ENCODE data around the gene PLPPR1.
"Not testable (repeated sequence)": the region's sequence is repeated elsewhere in the genome, so short reads cannot be mapped to it uniquely, and the experiment has no call there.

PLPPR1 gene

DNA sequence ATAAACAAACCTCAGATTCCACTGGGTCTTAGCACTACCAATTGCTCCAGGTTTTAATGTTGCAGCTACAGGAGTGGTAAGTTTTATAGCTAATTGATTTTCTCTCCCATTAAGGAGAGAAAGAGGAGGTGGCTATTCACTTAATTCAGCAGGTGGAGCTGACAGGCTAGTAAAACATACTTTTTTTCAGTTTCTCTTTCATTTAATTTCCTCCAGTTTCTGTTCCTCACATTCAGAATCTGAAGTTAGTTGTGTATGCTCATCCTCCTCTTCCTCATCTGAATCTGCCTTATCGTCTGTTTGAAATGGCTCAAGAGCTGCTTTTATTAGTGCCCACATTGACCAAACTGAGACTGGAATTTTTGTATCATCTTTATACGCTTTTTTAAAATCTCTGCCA, 98.0 kb downstream of the PLPPR1 start:
- no peaks in the 10 kb centered on the region for H3K27me3 Mint-ChIP-seq (ENCODE audit: low read depth)
- H3K27ac Mint-ChIP-seq, result no peak overlapping the region
- H3K4me3 Mint-ChIP-seq, result no peak overlapping the region
- H3K9me3 Mint-ChIP-seq, result peaks cover 4% of the 10 kb centered on the region
- no peaks in the 10 kb centered on the region for H3K4me1 Mint-ChIP-seq (ENCODE audit: low read depth)
- no peaks in the 10 kb centered on the region for H3K36me3 Mint-ChIP-seq (ENCODE audit: low read depth)

DNA sequence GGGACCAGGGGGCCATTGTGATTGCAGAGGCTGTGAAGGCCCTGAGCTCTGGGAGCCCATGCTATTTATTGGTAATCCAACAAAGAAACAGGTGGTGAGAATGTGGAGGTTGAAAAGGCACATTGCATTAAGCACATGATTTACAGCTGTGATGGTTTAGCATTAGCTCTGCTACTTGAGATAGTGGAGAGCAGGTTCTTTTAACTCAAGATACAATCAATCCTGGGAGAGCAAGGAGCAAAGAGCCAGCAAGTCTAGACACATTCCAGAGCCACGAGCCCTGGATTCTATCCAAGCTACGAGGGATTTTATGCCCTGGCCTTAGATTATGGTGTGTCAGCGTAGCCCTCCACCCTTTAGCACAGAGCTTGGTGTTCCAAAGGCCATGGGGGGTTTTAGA, 98.8 kb downstream of the PLPPR1 start:
- H3K9me3 Mint-ChIP-seq; H3K27me3 Mint-ChIP-seq (ENCODE audit: low read depth); H3K4me1 Mint-ChIP-seq (ENCODE audit: low read depth); H3K4me3 Mint-ChIP-seq; H3K27ac Mint-ChIP-seq; H3K36me3 Mint-ChIP-seq (ENCODE audit: low read depth): not testable (repeated sequence)

DNA sequence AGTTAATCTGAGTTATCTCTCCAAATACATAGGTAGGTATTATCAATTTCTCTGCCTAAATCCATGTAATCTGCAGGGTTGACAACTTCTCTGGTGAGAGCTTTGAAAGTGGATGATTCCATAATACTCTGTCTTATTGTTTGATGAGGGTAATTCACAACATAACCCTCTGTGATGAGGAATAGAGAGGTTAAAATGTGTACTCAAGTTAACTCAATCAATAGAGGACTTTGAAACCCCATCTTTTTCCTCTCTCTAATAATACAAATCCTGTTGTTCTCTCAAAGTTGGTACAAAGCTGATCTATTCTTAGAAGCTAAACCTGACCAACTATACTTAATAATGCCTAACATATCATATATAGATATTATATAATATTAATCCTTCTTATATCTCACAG, 100.1 kb downstream of the PLPPR1 start:
- H3K4me1 Mint-ChIP-seq (ENCODE audit: low read depth), result no peaks in the 10 kb centered on the region
- H3K27me3 Mint-ChIP-seq (ENCODE audit: low read depth), result no peaks in the 10 kb centered on the region
- H3K36me3 Mint-ChIP-seq (ENCODE audit: low read depth), result no peaks in the 10 kb centered on the region
- H3K4me3 Mint-ChIP-seq, result no peak overlapping the region
- no peak overlapping the region for H3K27ac Mint-ChIP-seq
- H3K9me3 Mint-ChIP-seq, result no peaks in the 10 kb centered on the region

DNA sequence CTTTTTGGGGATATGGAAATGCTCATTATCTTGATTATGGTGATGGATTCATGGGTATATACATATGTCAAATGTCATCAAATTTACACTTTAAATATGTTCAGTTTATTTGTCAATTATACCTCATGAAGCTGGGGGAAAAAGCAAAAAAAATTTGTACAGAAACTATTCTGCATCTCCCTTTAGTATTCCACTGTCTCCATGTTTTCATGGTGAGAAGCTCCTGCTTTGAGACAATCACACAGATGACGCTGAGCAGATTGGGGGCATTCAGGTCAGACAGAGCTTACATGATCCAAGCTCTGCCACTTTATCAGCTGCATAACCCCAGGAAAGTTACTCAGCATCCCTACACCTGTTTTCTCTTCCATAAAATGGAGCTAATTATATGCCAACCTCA, 101.5 kb downstream of the PLPPR1 start:
- Mint-ChIP-seq H3K27ac (no peak overlapping the region), H3K27me3 (ENCODE audit: low read depth) (no peaks in the 10 kb centered on the region), H3K9me3 (no peaks in the 10 kb centered on the region), H3K36me3 (ENCODE audit: low read depth) (no peaks in the 10 kb centered on the region), H3K4me1 (ENCODE audit: low read depth) (no peaks in the 10 kb centered on the region), H3K4me3 (no peak overlapping the region)

DNA sequence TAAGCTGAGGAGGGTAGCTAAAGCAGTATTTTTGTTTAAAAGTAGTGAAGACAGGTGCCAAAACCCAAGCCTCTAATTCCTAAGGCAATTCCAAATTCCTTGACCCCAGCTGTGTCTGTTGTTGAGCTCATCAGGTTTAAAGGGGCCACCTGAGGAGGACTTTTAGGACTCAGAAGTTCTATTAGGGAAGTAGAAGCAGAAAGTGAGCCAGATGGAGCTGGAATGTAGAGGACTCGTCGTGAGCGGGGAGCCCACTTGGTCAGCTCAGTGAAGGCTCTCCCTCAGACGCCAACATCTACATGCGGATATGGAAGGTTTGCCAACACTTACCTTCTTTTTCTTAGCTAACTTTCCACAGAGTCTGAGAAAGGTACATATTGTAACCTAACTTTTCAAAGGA, 102.8 kb downstream of the PLPPR1 start:
- Mint-ChIP-seq H3K27ac (no peak overlapping the region), H3K36me3 (ENCODE audit: low read depth) (no peaks in the 10 kb centered on the region), H3K4me3 (no peak overlapping the region)

DNA sequence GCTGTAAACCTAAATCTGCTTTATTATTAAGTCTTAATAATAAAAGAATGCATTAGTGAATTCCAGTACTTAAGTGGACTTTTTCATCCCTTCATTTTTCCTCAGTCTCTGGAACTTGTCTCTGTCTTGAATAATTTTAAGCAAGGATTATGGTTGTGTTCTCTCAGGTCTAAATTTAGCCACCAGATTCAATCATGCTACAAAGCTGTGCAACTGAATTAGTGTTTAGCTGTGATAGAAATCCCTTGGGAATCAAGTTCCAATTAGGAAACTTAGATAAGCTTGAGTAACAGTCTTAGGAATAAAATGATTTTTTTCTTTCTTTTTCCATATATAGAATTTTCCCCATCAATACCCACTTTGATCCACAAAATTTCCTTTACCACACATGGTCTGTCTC, 104.3 kb downstream of the PLPPR1 start:
- no peaks in the 10 kb centered on the region for H3K4me1 Mint-ChIP-seq (ENCODE audit: low read depth)
- H3K4me3 Mint-ChIP-seq, result no peak overlapping the region
- no peaks in the 10 kb centered on the region for H3K36me3 Mint-ChIP-seq (ENCODE audit: low read depth)
- no peaks in the 10 kb centered on the region for H3K27me3 Mint-ChIP-seq (ENCODE audit: low read depth)
- no peak overlapping the region for H3K27ac Mint-ChIP-seq
- H3K9me3 Mint-ChIP-seq, result no peaks in the 10 kb centered on the region

More for the DNA sequence above, 102.8 kb downstream of the PLPPR1 start:
- H3K4me1 Mint-ChIP-seq (ENCODE audit: low read depth), result no peaks in the 10 kb centered on the region
- H3K9me3 Mint-ChIP-seq, result no peaks in the 10 kb centered on the region
- H3K27me3 Mint-ChIP-seq (ENCODE audit: low read depth), result no peaks in the 10 kb centered on the region

DNA sequence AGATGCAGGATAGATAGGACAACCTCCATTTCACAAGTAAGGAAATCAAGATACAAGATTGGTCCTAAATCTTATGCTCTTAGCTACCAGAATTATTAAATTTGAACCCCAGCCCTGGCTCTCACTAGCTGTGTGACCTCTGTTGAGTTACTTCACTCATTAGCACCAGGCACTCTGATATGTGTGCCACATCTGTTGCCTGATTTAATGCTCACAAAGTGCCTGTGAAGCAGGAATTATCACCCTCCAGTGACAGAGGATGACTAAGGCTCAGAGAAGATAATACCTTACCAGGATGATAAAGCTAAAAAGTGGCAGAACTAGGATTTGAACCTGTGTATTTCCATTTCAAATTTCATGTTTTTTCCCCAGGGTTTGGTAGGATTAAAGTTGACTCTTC, 110.0 kb downstream of the PLPPR1 start:
- H3K9me3 Mint-ChIP-seq, result peaks cover 4% of the 10 kb centered on the region
- no peaks in the 10 kb centered on the region for H3K4me1 Mint-ChIP-seq (ENCODE audit: low read depth)
- H3K4me3 Mint-ChIP-seq, result no peak overlapping the region
- H3K36me3 Mint-ChIP-seq (ENCODE audit: low read depth), result no peaks in the 10 kb centered on the region
- no peaks in the 10 kb centered on the region for H3K27me3 Mint-ChIP-seq (ENCODE audit: low read depth)
- H3K27ac Mint-ChIP-seq, result no peak overlapping the region

DNA sequence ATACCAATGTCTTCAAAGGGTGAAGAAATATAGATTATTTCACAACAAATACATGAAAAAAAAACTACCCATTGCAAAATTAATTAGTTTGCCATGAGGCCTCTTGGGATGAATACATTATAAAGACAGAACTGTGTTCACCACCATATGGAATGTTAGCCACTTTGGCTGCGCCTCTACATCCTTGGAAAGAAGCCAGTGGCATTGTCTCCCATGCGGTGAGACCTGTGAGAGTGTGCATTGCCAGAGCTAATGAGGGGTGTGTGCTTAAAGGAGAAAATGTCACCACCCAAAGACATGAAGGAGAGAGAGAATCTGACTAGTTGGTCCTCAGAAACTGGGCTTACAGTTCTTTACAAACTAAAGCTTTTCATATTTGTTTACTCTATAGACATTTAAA, 110.6 kb downstream of the PLPPR1 start:
- no peaks in the 10 kb centered on the region for H3K27me3 Mint-ChIP-seq (ENCODE audit: low read depth)
- H3K9me3 Mint-ChIP-seq, result peaks cover 4% of the 10 kb centered on the region
- H3K4me1 Mint-ChIP-seq (ENCODE audit: low read depth), result no peaks in the 10 kb centered on the region
- H3K36me3 Mint-ChIP-seq (ENCODE audit: low read depth), result no peaks in the 10 kb centered on the region
- H3K27ac Mint-ChIP-seq, result no peak overlapping the region
- H3K4me3 Mint-ChIP-seq, result no peak overlapping the region

DNA sequence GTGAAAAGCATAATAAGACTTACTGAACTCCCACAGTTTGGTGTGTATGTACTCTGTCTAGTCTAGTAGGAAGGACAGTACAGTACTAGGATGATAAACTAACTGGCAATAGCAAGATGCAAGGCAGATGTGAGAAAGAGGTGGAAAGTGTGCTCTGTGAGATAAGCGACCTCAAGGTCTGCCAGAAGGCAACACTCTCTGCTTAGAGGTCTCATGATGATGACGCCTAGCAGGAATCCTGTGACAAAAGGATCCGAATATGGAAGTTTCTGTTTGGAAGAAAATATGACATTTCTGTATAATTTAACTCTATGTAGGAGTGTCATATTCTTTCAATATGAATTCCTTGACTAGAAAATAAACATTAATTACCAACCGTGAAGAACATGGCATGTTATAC, 112.2 kb downstream of the PLPPR1 start:
- no peaks in the 10 kb centered on the region for H3K36me3 Mint-ChIP-seq (ENCODE audit: low read depth)
- H3K4me3 Mint-ChIP-seq, result no peak overlapping the region
- no peak overlapping the region for H3K27ac Mint-ChIP-seq
- H3K4me1 Mint-ChIP-seq (ENCODE audit: low read depth), result no peaks in the 10 kb centered on the region
- no peaks in the 10 kb centered on the region for H3K27me3 Mint-ChIP-seq (ENCODE audit: low read depth)
- H3K9me3 Mint-ChIP-seq, result peaks cover 4% of the 10 kb centered on the region

DNA sequence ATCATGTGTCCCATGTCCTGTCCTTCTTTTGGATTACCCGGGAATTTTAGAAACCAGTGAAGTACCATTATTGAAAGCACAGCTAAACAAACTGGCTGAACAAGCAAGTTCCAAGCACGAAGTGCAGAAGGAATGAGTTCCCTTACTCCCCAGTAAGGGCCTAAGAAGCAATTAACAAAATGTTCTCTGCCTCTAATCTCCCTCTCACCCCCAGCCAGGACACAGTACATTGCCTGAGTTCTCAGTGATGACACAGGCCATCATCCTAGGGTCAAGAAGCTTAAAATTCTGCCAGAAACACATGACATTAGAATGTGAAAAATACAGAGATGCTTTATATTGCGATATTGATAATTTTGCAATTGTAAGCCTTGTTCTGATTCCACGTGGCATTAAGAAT, 118.0 kb downstream of the PLPPR1 start:
- Mint-ChIP-seq H3K27me3 (ENCODE audit: low read depth) (no peaks in the 10 kb centered on the region), H3K27ac (no peak overlapping the region), H3K36me3 (ENCODE audit: low read depth) (no peaks in the 10 kb centered on the region), H3K4me3 (no peak overlapping the region), H3K9me3 (peaks cover 4% of the 10 kb centered on the region), H3K4me1 (ENCODE audit: low read depth) (no peaks in the 10 kb centered on the region)

DNA sequence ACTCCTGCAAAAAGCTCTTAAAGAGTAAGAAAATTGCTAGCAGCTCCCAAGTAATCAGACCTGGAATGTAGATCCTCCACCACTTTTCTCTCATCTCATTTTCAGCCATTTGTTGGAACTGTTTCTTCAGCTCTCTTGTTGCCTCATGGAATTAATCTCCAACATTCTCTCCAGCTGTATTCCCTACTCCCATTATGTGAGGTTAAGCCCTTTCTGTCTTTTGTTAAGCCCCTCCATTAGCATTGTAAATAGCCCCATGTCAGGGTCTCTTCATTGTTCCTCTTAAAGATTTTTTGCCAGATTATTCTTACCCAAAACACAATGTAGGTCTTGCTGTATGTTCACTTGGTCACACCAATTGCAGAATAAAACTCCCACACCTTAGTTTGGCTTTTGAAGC, 119.8 kb downstream of the PLPPR1 start:
- no peaks in the 10 kb centered on the region for H3K36me3 Mint-ChIP-seq (ENCODE audit: low read depth)
- H3K27me3 Mint-ChIP-seq (ENCODE audit: low read depth), result no peaks in the 10 kb centered on the region
- no peak overlapping the region for H3K27ac Mint-ChIP-seq
- no peaks in the 10 kb centered on the region for H3K9me3 Mint-ChIP-seq
- no peaks in the 10 kb centered on the region for H3K4me1 Mint-ChIP-seq (ENCODE audit: low read depth)
- H3K4me3 Mint-ChIP-seq, result no peak overlapping the region

DNA sequence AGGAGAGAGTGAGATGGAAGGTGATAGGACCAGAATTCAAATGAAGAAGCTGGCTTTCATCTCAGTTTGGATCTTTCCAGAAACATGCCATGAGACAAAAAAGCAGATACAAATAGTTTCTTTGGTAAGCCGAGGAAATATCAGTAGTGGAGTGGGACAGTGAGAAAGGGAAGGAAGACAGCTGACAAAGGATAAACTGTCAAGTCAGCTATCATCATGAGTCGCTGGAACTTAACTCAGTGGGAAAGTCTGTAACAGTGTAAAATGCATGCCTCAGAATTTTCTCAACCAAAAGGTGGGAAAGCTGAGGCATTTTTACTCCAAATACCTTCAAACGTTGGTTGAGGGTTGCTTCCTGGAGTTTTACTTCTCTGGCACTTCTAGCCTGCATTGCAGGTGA, 129.8 kb downstream of the PLPPR1 start:
- no peak overlapping the region for H3K27ac Mint-ChIP-seq
- no peaks in the 10 kb centered on the region for H3K4me1 Mint-ChIP-seq (ENCODE audit: low read depth)
- no peaks in the 10 kb centered on the region for H3K36me3 Mint-ChIP-seq (ENCODE audit: low read depth)
- H3K4me3 Mint-ChIP-seq, result no peak overlapping the region
- no peaks in the 10 kb centered on the region for H3K9me3 Mint-ChIP-seq
- H3K27me3 Mint-ChIP-seq (ENCODE audit: low read depth), result no peaks in the 10 kb centered on the region

DNA sequence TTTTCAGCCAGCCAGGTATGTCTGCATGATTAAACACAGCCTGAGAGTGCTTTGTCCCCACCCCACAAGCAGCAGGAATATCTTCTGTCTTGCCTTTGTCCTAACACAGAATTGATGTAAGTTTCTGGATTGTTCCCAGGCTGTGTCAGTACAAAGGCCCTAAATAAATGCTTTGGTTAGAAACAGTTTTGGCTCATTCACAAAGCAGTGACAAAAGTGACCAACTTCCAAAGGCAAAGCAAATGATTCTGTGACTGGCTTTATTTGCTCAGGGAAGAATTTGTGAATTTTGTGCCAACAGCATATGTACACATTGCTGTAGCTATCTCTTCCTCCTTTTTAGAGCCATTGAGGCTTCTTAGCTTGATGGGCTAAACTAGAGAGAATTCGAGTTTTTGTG, 133.7 kb downstream of the PLPPR1 start:
- H3K36me3 Mint-ChIP-seq (ENCODE audit: low read depth), result no peaks in the 10 kb centered on the region
- H3K4me3 Mint-ChIP-seq, result no peak overlapping the region
- no peaks in the 10 kb centered on the region for H3K9me3 Mint-ChIP-seq
- H3K27me3 Mint-ChIP-seq (ENCODE audit: low read depth), result no peaks in the 10 kb centered on the region
- no peaks in the 10 kb centered on the region for H3K4me1 Mint-ChIP-seq (ENCODE audit: low read depth)
- H3K27ac Mint-ChIP-seq, result no peak overlapping the region

DNA sequence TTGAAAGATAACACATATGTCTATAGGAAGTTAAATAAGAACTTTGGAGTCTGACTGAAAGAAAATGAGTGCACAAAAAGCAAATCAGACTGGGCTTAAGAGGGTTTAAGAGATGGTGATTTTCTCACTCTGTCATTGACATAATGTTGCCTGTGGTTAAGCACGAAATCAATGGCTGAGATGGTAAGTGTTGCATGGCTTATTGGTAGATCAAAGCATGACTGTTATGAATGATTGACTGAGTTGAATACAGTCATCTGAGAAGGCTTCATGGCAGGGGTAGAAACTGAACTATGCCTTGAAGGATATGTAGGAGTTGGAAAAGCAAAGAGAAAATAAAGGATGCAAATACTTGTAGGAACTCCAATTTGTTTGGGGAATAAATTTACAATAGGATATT, 136.6 kb downstream of the PLPPR1 start:
- no peak overlapping the region for H3K4me3 Mint-ChIP-seq
- no peaks in the 10 kb centered on the region for H3K36me3 Mint-ChIP-seq (ENCODE audit: low read depth)
- no peaks in the 10 kb centered on the region for H3K27me3 Mint-ChIP-seq (ENCODE audit: low read depth)
- H3K4me1 Mint-ChIP-seq (ENCODE audit: low read depth), result no peaks in the 10 kb centered on the region
- H3K9me3 Mint-ChIP-seq, result no peaks in the 10 kb centered on the region
- no peak overlapping the region for H3K27ac Mint-ChIP-seq

DNA sequence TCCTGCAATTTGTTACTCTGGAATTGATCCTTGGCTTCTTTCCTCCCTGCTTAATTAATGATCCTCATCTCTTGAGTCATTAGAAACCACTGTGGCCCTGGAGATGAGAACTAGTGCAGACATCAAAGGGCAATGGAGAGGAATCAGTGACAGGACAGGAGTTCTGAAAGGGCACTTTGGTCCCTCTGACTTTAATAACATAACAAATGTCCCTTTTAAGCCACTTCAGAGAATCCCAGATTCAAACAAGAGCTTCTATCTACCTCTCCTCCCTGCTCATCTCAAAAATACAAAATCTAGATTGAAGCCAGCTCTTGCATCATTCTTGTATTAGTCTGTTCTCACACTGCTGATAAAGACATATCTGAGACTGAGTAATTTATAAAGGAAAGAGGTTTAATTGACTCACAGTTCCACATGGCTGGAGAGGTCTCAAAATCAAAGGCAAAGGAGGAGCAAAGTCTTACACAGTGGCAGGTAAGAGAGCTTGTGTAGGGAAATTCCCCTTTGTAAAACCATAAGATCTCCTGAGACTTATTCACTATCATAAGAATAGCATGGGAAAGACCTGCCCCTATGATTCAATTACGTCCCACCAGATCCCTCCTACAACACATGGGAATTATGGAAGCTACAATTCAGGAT, 139.1 kb downstream of the PLPPR1 start:
- Mint-ChIP-seq H3K27me3 (ENCODE audit: low read depth) (no peaks in the 10 kb centered on the region), H3K36me3 (ENCODE audit: low read depth) (no peaks in the 10 kb centered on the region), H3K9me3 (no peaks in the 10 kb centered on the region), H3K27ac (no peak overlapping the region), H3K4me3 (no peak overlapping the region), H3K4me1 (ENCODE audit: low read depth) (no peaks in the 10 kb centered on the region)

DNA sequence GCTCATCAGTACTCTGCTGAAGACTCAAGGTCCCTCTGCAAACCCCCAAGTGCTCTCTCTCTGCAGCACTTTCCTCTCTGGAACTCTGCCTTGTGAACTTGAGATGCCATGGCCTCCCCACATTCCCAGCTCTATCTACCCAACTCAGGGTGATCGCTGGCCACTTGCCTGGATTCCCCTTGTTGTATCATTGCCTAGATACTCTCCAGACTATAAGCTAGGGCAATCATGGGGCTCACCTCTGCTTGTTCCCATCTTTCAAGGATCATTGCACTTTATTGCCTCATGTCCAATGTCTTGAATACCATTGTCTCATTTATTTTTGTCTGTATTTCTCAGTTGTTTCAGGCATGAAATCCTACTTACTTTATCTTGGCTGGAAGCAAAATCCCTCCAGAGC, 144.1 kb downstream of the PLPPR1 start:
- Mint-ChIP-seq H3K4me1 (ENCODE audit: low read depth) (no peaks in the 10 kb centered on the region), H3K36me3 (ENCODE audit: low read depth) (no peaks in the 10 kb centered on the region), H3K9me3 (no peaks in the 10 kb centered on the region), H3K4me3 (no peak overlapping the region), H3K27me3 (ENCODE audit: low read depth) (no peaks in the 10 kb centered on the region), H3K27ac (no peak overlapping the region)
